Duodenal mucosa (tissue), 2 donors: Measurements from ENCODE around the gene SMARCD2.
A peak's percentile ranks its signal among the peaks of the same experiment; 100 is the strongest.

Experiments used
- H3K27ac ChIP-seq: one replicate; pipeline ENCODE4 v1.7.0; 2013; ENCODE audit warnings: low read depth, low read length
- H3K27me3 ChIP-seq, 2 donors: one replicate each; pipeline ENCODE4 v1.7.0; 2013; ENCODE audit warnings: low read length in 2 of 2, control low read depth in 1 of 2; ENCODE audit not compliant: insufficient read depth in 2 of 2, control insufficient read depth in 1 of 2
- H3K36me3 ChIP-seq, 2 donors: one replicate each; pipeline ENCODE4 v1.7.0; 2013; ENCODE audit warnings: low read length in 2 of 2, control low read depth in 1 of 2; ENCODE audit not compliant: insufficient read depth in 2 of 2, control insufficient read depth in 1 of 2
- H3K4me1 ChIP-seq, 2 donors: one replicate each; pipeline ENCODE4 v1.7.0; 2013; ENCODE audit warnings: low read length in 2 of 2, control low read depth in 1 of 2; ENCODE audit not compliant: insufficient read depth in 2 of 2, control insufficient read depth in 1 of 2
- H3K4me3 ChIP-seq, 2 donors: one replicate each; pipeline ENCODE4 v1.7.0; 2013; ENCODE audit warnings: low read length in 2 of 2, low read depth in 1 of 2
- H3K9ac ChIP-seq, 2 donors: one replicate each; pipeline ENCODE4 v1.7.0; 2013; ENCODE audit warnings: low read length in 2 of 2, low read depth in 1 of 2
- H3K9me3 ChIP-seq, 2 donors: one replicate each; pipeline ENCODE4 v1.7.0; 2013; ENCODE audit warnings: low read length in 2 of 2, control low read depth in 1 of 2; ENCODE audit not compliant: control insufficient read depth in 1 of 2

SMARCD2 gene

GRCh38 chr17:63832455-63832854, 10.0 kb downstream of the SMARCD2 start:
- Histone ChIP-seq H3K4me1 (peaks cover 12 to 14% of the 10 kb centered on the region in 2 donors), H3K9me3 (no peaks in the 10 kb centered on the region), H3K9ac (no peak overlapping the region), H3K27ac (no peak overlapping the region), H3K4me3 (no peak overlapping the region), H3K36me3 (peaks cover 67 to 85% of the 10 kb centered on the region in 2 donors), H3K27me3 (no peaks in the 10 kb centered on the region)

DNA sequence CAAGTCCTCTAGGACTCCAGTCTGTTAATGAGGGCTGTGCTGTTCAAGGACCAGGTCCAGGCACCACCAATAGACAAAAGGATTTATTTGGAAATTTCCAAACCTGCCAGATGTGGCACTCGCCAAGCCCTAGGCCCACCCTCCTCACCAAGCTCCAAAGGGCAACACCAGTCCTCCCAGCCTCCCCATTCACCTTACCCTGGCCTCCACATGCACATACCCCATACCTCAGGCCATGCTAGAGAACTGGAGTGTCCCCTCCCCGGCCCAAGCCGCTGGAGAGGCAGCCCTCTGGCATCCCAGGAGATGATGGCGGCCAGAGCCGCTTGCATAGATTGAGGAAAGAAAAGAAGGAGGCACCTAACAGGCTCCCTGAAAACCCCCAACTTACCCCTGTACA, 10.5 kb downstream of the SMARCD2 start:
- Histone ChIP-seq H3K9me3 (no peaks in the 10 kb centered on the region), H3K36me3 (peaks cover 65 to 81% of the 10 kb centered on the region in 2 donors), H3K9ac (no peak overlapping the region), H3K27ac (no peak overlapping the region), H3K27me3 (no peaks in the 10 kb centered on the region), H3K4me1 (peaks cover 12 to 14% of the 10 kb centered on the region in 2 donors), H3K4me3 (no peak overlapping the region)

- Histone ChIP-seq H3K9ac (no peak overlapping the region), H3K27ac (no peak overlapping the region), H3K27me3 (no peaks in the 10 kb centered on the region), H3K9me3 (no peaks in the 10 kb centered on the region), H3K36me3 (peaks cover 61 to 76% of the 10 kb centered on the region in 2 donors), H3K4me1 (peaks cover 12 to 14% of the 10 kb centered on the region in 2 donors), H3K4me3 (no peak overlapping the region)
These were observed 11.0 kb downstream of the SMARCD2 start for GRCh38 chr17:63831505-63831904.

GRCh38 chr17:63830904-63831491, 11.5 kb downstream of the SMARCD2 start:
- no peak overlapping the region for H3K9ac ChIP-seq
- no peaks in the 10 kb centered on the region for H3K9me3 ChIP-seq
- no peak overlapping the region for H3K4me3 ChIP-seq
- peaks cover 60 to 71% of the 10 kb centered on the region in 2 donors for H3K36me3 ChIP-seq
- H3K4me1 ChIP-seq, result peaks cover 16 to 18% of the 10 kb centered on the region in 2 donors
- no peak overlapping the region for H3K27ac ChIP-seq
- no peaks in the 10 kb centered on the region for H3K27me3 ChIP-seq

DNA sequence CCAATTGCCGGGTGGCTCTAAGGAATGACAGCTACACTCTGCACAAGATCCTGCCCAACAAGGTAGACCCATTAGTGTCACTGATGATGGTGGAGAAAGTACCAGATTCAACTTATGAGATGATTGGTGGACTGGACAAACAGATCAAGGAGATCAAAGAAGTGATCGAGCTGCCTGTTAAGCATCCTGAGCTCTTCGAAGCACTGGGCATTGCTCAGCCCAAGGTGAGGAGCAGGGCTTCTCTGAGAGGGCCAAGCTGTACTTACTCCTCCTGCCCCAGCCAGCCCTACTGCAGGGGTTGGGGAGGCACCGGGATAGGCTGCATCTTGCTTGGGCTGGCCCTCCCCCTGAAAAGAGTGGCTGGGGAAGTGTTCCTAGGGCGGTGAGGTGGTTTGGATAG, 12.2 kb downstream of the SMARCD2 start:
- Histone ChIP-seq H3K36me3 (peaks cover 59 to 71% of the 10 kb centered on the region in 2 donors), H3K4me1 (peaks cover 22 to 23% of the 10 kb centered on the region in 2 donors), H3K27ac (no peak overlapping the region)

GRCh38 chr17:63828936-63829335, 13.5 kb downstream of the SMARCD2 start:
- Histone ChIP-seq H3K27me3 (no peaks in the 10 kb centered on the region), H3K9ac (peak overlapping the region; percentile 76), H3K36me3 (peaks cover 66 to 72% of the 10 kb centered on the region in 2 donors), H3K27ac (no peak overlapping the region), H3K4me1 (peaks cover 22 to 25% of the 10 kb centered on the region in 2 donors), H3K9me3 (no peaks in the 10 kb centered on the region), H3K4me3 (peak overlapping the region in 1 of 2 donors; percentile 99)

More for the DNA sequence above, 12.2 kb downstream of the SMARCD2 start:
- Histone ChIP-seq H3K4me3 (no peak overlapping the region), H3K9ac (no peak overlapping the region), H3K9me3 (no peaks in the 10 kb centered on the region), H3K27me3 (no peaks in the 10 kb centered on the region)

- H3K36me3 ChIP-seq, result peaks cover 62 to 70% of the 10 kb centered on the region in 2 donors
- no peaks in the 10 kb centered on the region for H3K27me3 ChIP-seq
- peak overlapping the region; percentile 76 for H3K9ac ChIP-seq
- peaks cover 22 to 25% of the 10 kb centered on the region in 2 donors for H3K4me1 ChIP-seq
- H3K4me3 ChIP-seq, result peak overlapping the region; percentile 83 to 99
- H3K9me3 ChIP-seq, result no peaks in the 10 kb centered on the region
- peak overlapping the region; percentile 89 for H3K27ac ChIP-seq
These were observed 14.7 kb downstream of the SMARCD2 start for GRCh38 chr17:63827801-63828221.

GRCh38 chr17:63827002-63827800, 15.3 kb downstream of the SMARCD2 start, which contains the start of the genes FTSJ3 and PSMC5:
Gene FTSJ3 (minus strand): TSS chr17:63827663. CDS start chr17:63826902, 761 bp downstream.
Gene PSMC5 (plus strand): TSS chr17:63827431. CDS start chr17:63827491, 60 bp downstream.
- Histone ChIP-seq H3K4me1 (peaks cover 22 to 25% of the 10 kb centered on the region in 2 donors), H3K9ac (peak within 1 kb of the TSS; percentile 76), H3K36me3 (peaks cover 61 to 70% of the 10 kb centered on the region in 2 donors), H3K4me3 (peak within 1 kb of the TSS; percentile 83 to 99), H3K27ac (peak within 1 kb of the TSS; percentile 89), H3K9me3 (no peaks in the 10 kb centered on the region), H3K27me3 (no peaks in the 10 kb centered on the region)

GRCh38 chr17:63826468-63827001, 15.9 kb downstream of the SMARCD2 start:
- Histone ChIP-seq H3K9ac (peak overlapping the region; percentile 76), H3K4me3 (peak overlapping the region; percentile 83 to 99), H3K27me3 (no peaks in the 10 kb centered on the region), H3K36me3 (peaks cover 61 to 70% of the 10 kb centered on the region in 2 donors), H3K4me1 (peaks cover 22 to 25% of the 10 kb centered on the region in 2 donors), H3K9me3 (no peaks in the 10 kb centered on the region), H3K27ac (peak overlapping the region; percentile 89)

- peaks cover 58 to 69% of the 10 kb centered on the region in 2 donors for H3K36me3 ChIP-seq
These were observed 18.1 kb downstream of the SMARCD2 start for GRCh38 chr17:63824362-63824761.

More at GRCh38 chr17:63824362-63824761, 18.1 kb downstream of the SMARCD2 start:
- peaks cover 22 to 30% of the 10 kb centered on the region in 2 donors for H3K4me1 ChIP-seq
- no peak overlapping the region for H3K27ac ChIP-seq
- no peak overlapping the region for H3K4me3 ChIP-seq
- H3K9ac ChIP-seq, result no peak overlapping the region
- H3K9me3 ChIP-seq, result no peaks in the 10 kb centered on the region
- no peaks in the 10 kb centered on the region for H3K27me3 ChIP-seq
